Thyroid gland (tissue), 4 donors: ENCODE measurements around the gene MCCC1. TPM values are rescaled to one million over a fixed set of nuclear protein-coding genes. Genes with fewer than 3 reads are reported as not detected.

Source experiments
- DNase-seq, 2 donors: peaks; one replicate each; pipeline ENCODE4 v3.0.0-alpha.2; 2019
- H3K27ac ChIP-seq, 3 donors: fragments of 200-600 bp; sonication (generic); 1 replicate in 2 of 3; 2 replicates in 1 of 3; pipeline ENCODE4 v1.5.1; 2016 to 2019; ENCODE audit warnings: mild to moderate bottlenecking in 1 of 3, moderate library complexity in 1 of 3
- H3K27me3 ChIP-seq: fragments of 200-600 bp; sonication (generic); one replicate; pipeline ENCODE4 v1.5.1; 2019
- H3K36me3 ChIP-seq, 2 donors: fragments of 200-600 bp; sonication (generic); one replicate each; pipeline ENCODE4 v1.5.1; 2016 to 2019
- H3K4me1 ChIP-seq, 2 donors: fragments of 200-600 bp; sonication (generic); one replicate each; pipeline ENCODE4 v1.5.1; 2017 to 2019
- H3K4me3 ChIP-seq, 3 donors: fragments of 200-600 bp; sonication (generic); replicated peaks in 1 of 3; 1 replicate in 2 of 3; 2 replicates in 1 of 3; pipeline ENCODE4 v1.5.1; 2016; ENCODE audit warnings: mild to moderate bottlenecking in 1 of 3
- H3K9me3 ChIP-seq: fragments of 200-600 bp; sonication (generic); one replicate; pipeline ENCODE4 v1.5.1; 2017
- CTCF ChIP-seq, 6 experiments: fragments of 200-600 bp in 3 of 6; fragments of 450-650 bp in 3 of 6; sonication (generic) in 3 of 6; IDR thresholded peaks; one replicate each; pipeline ENCODE4 v1.5.1; 2016 to 2019; ENCODE audit warnings: antibody characterized with exemption in 6 of 6, mild to moderate bottlenecking in 2 of 6, inconsistent platforms in 1 of 6, moderate library complexity in 1 of 6
- POLR2A ChIP-seq, 2 donors: fragments of 450-650 bp; IDR thresholded peaks; one replicate each; pipeline ENCODE4 v1.6.1; 2017; ENCODE audit warnings: antibody characterized with exemption in 2 of 2, mild to moderate bottlenecking in 2 of 2, moderate library complexity in 1 of 2
- WGBS, 2 donors: methylation state at CpG; one replicate each; pipeline ENCODE4 v1.1.5; 2017; 5-methylcytosine and 5-hydroxymethylcytosine counted together
- intact Hi-C: fragments of 100-400 bp; cut with DNase I; formaldehyde crosslinking; loops from one replicate; pipeline ENCODE4 v1.15.1; 2023
- total RNA-seq, 4 donors: library from RNA; depleted of rRNA; stranded (reverse); fragments of >200 nt; gene quantifications; one replicate each; pipeline ENCODE4 v1.2.3, GENCODE V29; 2016

MCCC1 gene
- total RNA-seq, 4 donors from 2014 or later = 32.9 to 59.6 (median 46.3) TPM

GRCh38 chr3:183058351-183058750 is 40.9 kb downstream of the MCCC1 start:
- H3K4me1 ChIP-seq = no peaks in the 10 kb centered on the region
- no peak for TF ChIP-seq POLR2A (IDR thresholded peaks at IDR 0.05)
- TF ChIP-seq CTCF (IDR thresholded peaks at IDR 0.05) = no peak
- H3K9me3 ChIP-seq = no peaks in the 10 kb centered on the region
- no peak for DNase-seq
- peaks cover 0 to 10% of the 10 kb centered on the region in 2 donors for H3K36me3 ChIP-seq
- no peak overlapping the region for H3K4me3 ChIP-seq
- WGBS, 2 donors = 90 to 100% methylated on average over 2 of the region's 2 CpGs
- H3K27me3 ChIP-seq = no peaks in the 10 kb centered on the region
- H3K27ac ChIP-seq = no peak overlapping the region
- intact Hi-C loops = no loop called here

DNA sequence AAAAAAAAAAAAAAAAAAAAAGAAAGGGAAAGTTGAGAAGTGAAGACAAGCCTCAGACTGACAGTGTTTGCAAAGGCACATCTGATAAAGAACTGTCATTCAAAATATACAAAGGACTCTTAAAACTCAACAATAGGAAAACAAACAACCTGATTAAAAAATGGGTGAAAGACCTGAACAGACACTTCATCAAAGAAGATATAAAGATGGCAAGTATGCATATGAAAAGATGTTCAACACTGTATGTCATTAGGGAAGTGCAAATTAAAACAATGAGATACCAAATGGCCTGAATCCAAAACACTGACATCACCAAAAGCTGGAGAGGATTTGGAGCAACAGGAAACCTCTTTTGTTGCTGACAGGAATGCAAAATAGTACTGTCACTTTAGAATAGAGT is 48.6 kb downstream of the MCCC1 start:
- no peak overlapping the region for H3K27ac ChIP-seq
- TF ChIP-seq POLR2A (IDR thresholded peaks at IDR 0.05) = no peak
- no peak for TF ChIP-seq CTCF (IDR thresholded peaks at IDR 0.05)
- H3K4me1 ChIP-seq = no peaks in the 10 kb centered on the region
- intact Hi-C loops = no loop called here
- H3K4me3 ChIP-seq = no peak overlapping the region
- H3K9me3 ChIP-seq = no peaks in the 10 kb centered on the region
- DNase-seq = no peak
- peaks cover 10 to 15% of the 10 kb centered on the region in 2 donors for H3K36me3 ChIP-seq
- no peaks in the 10 kb centered on the region for H3K27me3 ChIP-seq

GRCh38 chr3:183046883-183047282 is 52.4 kb downstream of the MCCC1 start:
- Histone ChIP-seq H3K4me1 (no peaks in the 10 kb centered on the region), H3K4me3 (no peak overlapping the region), H3K27ac (no peak overlapping the region), H3K36me3 (peaks cover 10 to 20% of the 10 kb centered on the region in 2 donors), H3K27me3 (no peaks in the 10 kb centered on the region), H3K9me3 (no peaks in the 10 kb centered on the region)
- TF ChIP-seq CTCF (IDR thresholded peaks at IDR 0.05) (no peak), POLR2A (IDR thresholded peaks at IDR 0.05) (no peak)
- no peak for DNase-seq
- intact Hi-C loops = no loop called here
- 72 to 76% methylated on average over 2 of the region's 2 CpGs for WGBS, 2 donors

GRCh38 chr3:183044547-183045229 is 54.6 kb downstream of the MCCC1 start:
- peaks cover under 1 to 12% of the 10 kb centered on the region in 2 donors for H3K36me3 ChIP-seq

More at GRCh38 chr3:183044547-183045229, 54.6 kb downstream of the MCCC1 start:
- H3K4me1 ChIP-seq = no peaks in the 10 kb centered on the region
- TF ChIP-seq CTCF (IDR thresholded peaks at IDR 0.05) (no peak), POLR2A (IDR thresholded peaks at IDR 0.05) (no peak)
- intact Hi-C loops = no loop called here
- no peak for DNase-seq
- H3K9me3 ChIP-seq = no peaks in the 10 kb centered on the region
- no peak overlapping the region for H3K4me3 ChIP-seq
- WGBS, 2 donors = 85 to 87% methylated on average over 11 of the region's 11 CpGs
- no peak overlapping the region for H3K27ac ChIP-seq
- no peaks in the 10 kb centered on the region for H3K27me3 ChIP-seq
